ENCODE measurements around the gene C19orf38.

DNA sequence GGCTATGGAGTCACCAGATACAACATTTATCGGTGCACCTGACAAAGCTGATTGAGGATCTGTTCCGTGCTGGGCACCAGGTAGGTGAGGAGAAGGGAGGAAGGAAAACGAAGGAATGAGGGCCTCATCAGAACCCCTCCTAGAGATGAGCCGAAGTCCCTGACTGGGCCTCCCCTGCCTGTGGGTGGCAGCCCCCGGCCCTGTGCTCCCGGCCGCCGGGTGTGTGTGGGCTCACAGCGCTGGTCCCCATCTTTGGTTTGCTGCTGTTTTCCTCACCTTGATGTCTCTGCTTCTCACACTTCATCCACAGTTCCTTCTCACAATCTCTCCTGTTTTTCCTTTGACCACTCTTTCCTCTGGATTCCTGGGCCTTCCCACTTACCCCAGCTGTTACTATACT is 45.0 kb upstream of the C19orf38 start:
- TF ChIP-seq POLR2A (IDR thresholded peaks at IDR 0.05): no peak
- TF ChIP-seq, protein P1, sequence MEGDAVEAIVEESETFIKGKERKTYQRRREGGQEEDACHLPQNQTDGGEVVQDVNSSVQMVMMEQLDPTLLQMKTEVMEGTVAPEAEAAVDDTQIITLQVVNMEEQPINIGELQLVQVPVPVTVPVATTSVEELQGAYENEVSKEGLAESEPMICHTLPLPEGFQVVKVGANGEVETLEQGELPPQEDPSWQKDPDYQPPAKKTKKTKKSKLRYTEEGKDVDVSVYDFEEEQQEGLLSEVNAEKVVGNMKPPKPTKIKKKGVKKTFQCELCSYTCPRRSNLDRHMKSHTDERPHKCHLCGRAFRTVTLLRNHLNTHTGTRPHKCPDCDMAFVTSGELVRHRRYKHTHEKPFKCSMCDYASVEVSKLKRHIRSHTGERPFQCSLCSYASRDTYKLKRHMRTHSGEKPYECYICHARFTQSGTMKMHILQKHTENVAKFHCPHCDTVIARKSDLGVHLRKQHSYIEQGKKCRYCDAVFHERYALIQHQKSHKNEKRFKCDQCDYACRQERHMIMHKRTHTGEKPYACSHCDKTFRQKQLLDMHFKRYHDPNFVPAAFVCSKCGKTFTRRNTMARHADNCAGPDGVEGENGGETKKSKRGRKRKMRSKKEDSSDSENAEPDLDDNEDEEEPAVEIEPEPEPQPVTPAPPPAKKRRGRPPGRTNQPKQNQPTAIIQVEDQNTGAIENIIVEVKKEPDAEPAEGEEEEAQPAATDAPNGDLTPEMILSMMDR (IDR thresholded peaks at IDR 0.05): no peak

Measured in tibial nerve (tissue), 3 donors.